HEK293 (cell line): ENCODE data around the gene PROSER3.

Experiments
- CTCF ChIA-PET: fragments of 350-600 bp; formaldehyde crosslinking; extraction: SDS; loops from one replicate; lab custom pipeline; 2021; ENCODE audit warnings: antibody characterized with exemption; lab: Yijun Ruan, JAX
- POLR2A ChIA-PET: fragments of 300-600 bp; formaldehyde crosslinking; extraction: SDS; loops from one replicate; lab custom pipeline; 2020; ENCODE audit warnings: antibody characterized with exemption, inconsistent platforms; lab: Yijun Ruan, JAX
- H3K27ac ChIP-seq: fragments of 200-500 bp; sonication (Bioruptor generic); 2 replicates; pipeline ENCODE4 v1.5.1; 2014; ENCODE audit warnings: low read depth, low read length, control low read depth, inconsistent platforms; ENCODE audit errors: extremely low read depth
- H3K36me3 ChIP-seq, 2 experiments: fragments of 200-500 bp in 1 of 2; sonication (Bioruptor generic) in 1 of 2; 1 replicate in 1 of 2; 2 replicates in 1 of 2; pipeline ENCODE4 v1.5.1; 2014 to 2017; ENCODE audit warnings: inconsistent platforms in 2 of 2, low read length in 2 of 2; ENCODE audit not compliant: control insufficient read depth in 2 of 2, insufficient read depth in 1 of 2
- H3K4me1 ChIP-seq: fragments of 200-500 bp; sonication (Bioruptor generic); 2 replicates; pipeline ENCODE4 v1.5.1; 2014; ENCODE audit warnings: mild to moderate bottlenecking, low read length, inconsistent platforms; ENCODE audit not compliant: control insufficient read depth, insufficient read depth
- H3K4me3 ChIP-seq: 2 replicates; pipeline ENCODE4 v1.5.1; 2011; ENCODE audit warnings: low read depth, mild to moderate bottlenecking, control low read depth, low read length, moderate library complexity
- H3K9me3 ChIP-seq: fragments of 200-500 bp; sonication (Bioruptor generic); 2 replicates; pipeline ENCODE4 v1.5.1; 2014; ENCODE audit warnings: low read depth, low read length, inconsistent platforms; ENCODE audit not compliant: control insufficient read depth, insufficient read depth
- GFI1B ChIP-seq: fragments of 450-650 bp; formaldehyde crosslinking; IDR thresholded peaks from 2 replicates; pipeline ENCODE4 v1.5.1; 2016; ENCODE audit warnings: missing biosample characterization, missing genetic modification characterization
- PRDM1 ChIP-seq: fragments of 450-650 bp; formaldehyde crosslinking; IDR thresholded peaks from 2 replicates; pipeline ENCODE4; 2016; ENCODE audit warnings: missing biosample characterization, missing genetic modification characterization
- SP2 ChIP-seq: fragments of 450-650 bp; formaldehyde crosslinking; IDR thresholded peaks from 2 replicates; pipeline ENCODE4 v1.5.1; 2016; ENCODE audit warnings: missing biosample characterization, missing genetic modification characterization
- WT1 ChIP-seq: fragments of 450-650 bp; formaldehyde crosslinking; IDR thresholded peaks from 2 replicates; pipeline ENCODE4 v1.5.1; 2016; ENCODE audit warnings: missing biosample characterization, missing genetic modification characterization
- ZBTB17 ChIP-seq: fragments of 450-650 bp; formaldehyde crosslinking; IDR thresholded peaks from 2 replicates; pipeline ENCODE4 v1.5.1; 2016; ENCODE audit warnings: missing biosample characterization, missing genetic modification characterization
- ZNF132 ChIP-seq: fragments of 450-650 bp; formaldehyde crosslinking; IDR thresholded peaks from 2 replicates; pipeline ENCODE4 v1.5.1; 2017; ENCODE audit warnings: missing biosample characterization, missing genetic modification characterization, borderline replicate concordance
- ZNF174 ChIP-seq: fragments of 450-650 bp; formaldehyde crosslinking; IDR thresholded peaks from 2 replicates; pipeline ENCODE4 v1.5.0; 2017; ENCODE audit warnings: missing biosample characterization, mild to moderate bottlenecking, missing genetic modification characterization
- ZNF202 ChIP-seq: fragments of 450-650 bp; formaldehyde crosslinking; IDR thresholded peaks from 2 replicates; pipeline ENCODE4 v1.5.1; 2016; ENCODE audit warnings: missing biosample characterization, missing genetic modification characterization, borderline replicate concordance
- ZNF214 ChIP-seq: fragments of 450-650 bp; formaldehyde crosslinking; IDR thresholded peaks from 2 replicates; pipeline ENCODE4 v1.5.1; 2017; ENCODE audit warnings: missing biosample characterization, mild to moderate bottlenecking, missing genetic modification characterization, borderline replicate concordance
- ZNF24 ChIP-seq: fragments of 450-650 bp; formaldehyde crosslinking; IDR thresholded peaks from 2 replicates; pipeline ENCODE4 v1.5.1; 2016; ENCODE audit warnings: missing biosample characterization, missing genetic modification characterization
- ZNF335 ChIP-seq: fragments of 450-650 bp; formaldehyde crosslinking; conservative IDR thresholded peaks from 2 replicates; pipeline ENCODE4 v1.5.1; 2016; ENCODE audit warnings: missing biosample characterization, missing genetic modification characterization
- ZNF473 ChIP-seq: fragments of 450-650 bp; formaldehyde crosslinking; IDR thresholded peaks from 2 replicates; pipeline ENCODE4 v1.5.1; 2017; ENCODE audit warnings: missing biosample characterization, missing genetic modification characterization
- ZNF521 ChIP-seq: fragments of 450-650 bp; formaldehyde crosslinking; IDR thresholded peaks from 2 replicates; pipeline ENCODE4 v1.5.1; 2017; ENCODE audit warnings: missing biosample characterization, mild to moderate bottlenecking, missing genetic modification characterization
- ZNF629 ChIP-seq: fragments of 450-650 bp; formaldehyde crosslinking; IDR thresholded peaks from 2 replicates; pipeline ENCODE4 v1.5.1; 2017; ENCODE audit warnings: missing biosample characterization, missing genetic modification characterization
- ZNF670 ChIP-seq: fragments of 450-650 bp; formaldehyde crosslinking; IDR thresholded peaks from 2 replicates; pipeline ENCODE4 v1.5.1; 2016; ENCODE audit warnings: missing biosample characterization, missing genetic modification characterization, low read depth
- ZSCAN30 ChIP-seq: fragments of 450-650 bp; IDR thresholded peaks from 2 replicates; pipeline ENCODE4 v1.5.1; 2018; ENCODE audit warnings: missing biosample characterization, mild to moderate bottlenecking, missing genetic modification characterization, moderate library complexity
- TF ChIP-seq, protein P1 (sequence below): fragments of 450-650 bp; formaldehyde crosslinking; IDR thresholded peaks from 2 replicates; pipeline ENCODE4 v1.5.1; 2016; ENCODE audit warnings: missing biosample characterization, missing genetic modification characterization
- TF ChIP-seq, protein P2 (sequence below): fragments of 450-650 bp; formaldehyde crosslinking; IDR thresholded peaks from 2 replicates; pipeline ENCODE4 v1.5.1; 2017; ENCODE audit warnings: missing biosample characterization, missing genetic modification characterization
- TF ChIP-seq, protein P3 (sequence below): fragments of 450-650 bp; formaldehyde crosslinking; IDR thresholded peaks from 2 replicates; pipeline ENCODE4 v1.5.1; 2016; ENCODE audit warnings: missing biosample characterization, missing genetic modification characterization
- TF ChIP-seq, protein P4 (sequence below): fragments of 450-650 bp; formaldehyde crosslinking; IDR thresholded peaks from 2 replicates; pipeline ENCODE4 v1.5.1; 2016; ENCODE audit warnings: missing biosample characterization, missing genetic modification characterization
- TF ChIP-seq, protein P5 (sequence below): fragments of 450-650 bp; formaldehyde crosslinking; IDR thresholded peaks from 2 replicates; pipeline ENCODE4 v1.5.1; 2016; ENCODE audit warnings: missing biosample characterization, missing genetic modification characterization

The PROSER3 gene

DNA sequence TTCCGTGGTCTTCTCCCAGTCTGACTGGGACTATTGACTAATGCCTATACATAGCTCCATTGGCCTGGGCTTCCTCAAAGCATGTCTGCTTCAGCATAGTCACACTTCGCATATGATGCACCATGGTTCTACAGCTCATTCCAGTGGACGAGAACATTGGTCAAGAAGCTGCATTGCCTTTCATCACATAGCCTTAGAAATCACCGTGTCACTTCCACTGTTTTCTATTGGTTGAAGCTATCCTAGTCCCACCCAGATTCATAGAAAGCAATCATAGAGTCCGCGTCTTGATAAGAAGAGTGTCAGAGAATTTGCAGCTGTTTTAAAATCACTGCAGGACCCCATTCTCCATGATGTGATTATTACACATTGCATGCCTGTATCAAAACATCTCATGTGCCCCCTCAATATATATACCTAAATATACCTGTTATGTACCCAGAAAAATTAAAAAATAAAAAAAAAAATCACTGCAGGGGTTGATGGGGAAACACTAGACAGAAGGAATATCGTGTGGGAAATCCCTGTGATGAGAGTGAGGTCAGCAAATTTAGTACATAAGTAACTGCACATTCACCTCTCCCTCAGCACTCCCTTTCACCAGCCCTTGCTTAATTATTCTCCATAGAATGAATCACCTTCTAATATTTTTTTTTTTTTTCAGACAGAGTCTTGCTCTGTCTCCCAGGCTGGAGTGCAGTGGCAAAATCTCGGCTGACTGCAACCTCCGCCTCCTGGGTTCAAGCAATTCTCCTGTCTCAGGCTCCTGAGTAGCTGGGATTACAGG is 15.2 kb downstream of the PROSER3 start:
- TF ChIP-seq SP2 (peak; percentile 31; the same call in 1 of the 2 replicates), PRDM1 (tag by site-specific recombination) (peak; percentile 83; the same call in 1 of the 2 replicates), GFI1B (tag by site-specific recombination) (peak; percentile 64), ZNF202 (tag by site-specific recombination) (no peak), WT1 (tag by site-specific recombination) (peak; percentile 41), ZNF670 (tag by site-specific recombination) (no peak), ZNF132 (tag by site-specific recombination) (no peak), ZNF521 (tag by site-specific recombination) (no peak), ZNF629 (peak; percentile 32), ZSCAN30 (tag by site-specific recombination) (no peak), ZNF335 (peak; percentile 33)
- TF ChIP-seq, protein P1, sequence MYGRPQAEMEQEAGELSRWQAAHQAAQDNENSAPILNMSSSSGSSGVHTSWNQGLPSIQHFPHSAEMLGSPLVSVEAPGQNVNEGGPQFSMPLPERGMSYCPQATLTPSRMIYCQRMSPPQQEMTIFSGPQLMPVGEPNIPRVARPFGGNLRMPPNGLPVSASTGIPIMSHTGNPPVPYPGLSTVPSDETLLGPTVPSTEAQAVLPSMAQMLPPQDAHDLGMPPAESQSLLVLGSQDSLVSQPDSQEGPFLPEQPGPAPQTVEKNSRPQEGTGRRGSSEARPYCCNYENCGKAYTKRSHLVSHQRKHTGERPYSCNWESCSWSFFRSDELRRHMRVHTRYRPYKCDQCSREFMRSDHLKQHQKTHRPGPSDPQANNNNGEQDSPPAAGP (tag by site-specific recombination), result peak; percentile 50; the same call in 1 of the 2 replicates
- TF ChIP-seq, protein P2, sequence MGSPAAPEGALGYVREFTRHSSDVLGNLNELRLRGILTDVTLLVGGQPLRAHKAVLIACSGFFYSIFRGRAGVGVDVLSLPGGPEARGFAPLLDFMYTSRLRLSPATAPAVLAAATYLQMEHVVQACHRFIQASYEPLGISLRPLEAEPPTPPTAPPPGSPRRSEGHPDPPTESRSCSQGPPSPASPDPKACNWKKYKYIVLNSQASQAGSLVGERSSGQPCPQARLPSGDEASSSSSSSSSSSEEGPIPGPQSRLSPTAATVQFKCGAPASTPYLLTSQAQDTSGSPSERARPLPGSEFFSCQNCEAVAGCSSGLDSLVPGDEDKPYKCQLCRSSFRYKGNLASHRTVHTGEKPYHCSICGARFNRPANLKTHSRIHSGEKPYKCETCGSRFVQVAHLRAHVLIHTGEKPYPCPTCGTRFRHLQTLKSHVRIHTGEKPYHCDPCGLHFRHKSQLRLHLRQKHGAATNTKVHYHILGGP (tag by site-specific recombination), result peak; percentile 99
- TF ChIP-seq, protein P3, sequence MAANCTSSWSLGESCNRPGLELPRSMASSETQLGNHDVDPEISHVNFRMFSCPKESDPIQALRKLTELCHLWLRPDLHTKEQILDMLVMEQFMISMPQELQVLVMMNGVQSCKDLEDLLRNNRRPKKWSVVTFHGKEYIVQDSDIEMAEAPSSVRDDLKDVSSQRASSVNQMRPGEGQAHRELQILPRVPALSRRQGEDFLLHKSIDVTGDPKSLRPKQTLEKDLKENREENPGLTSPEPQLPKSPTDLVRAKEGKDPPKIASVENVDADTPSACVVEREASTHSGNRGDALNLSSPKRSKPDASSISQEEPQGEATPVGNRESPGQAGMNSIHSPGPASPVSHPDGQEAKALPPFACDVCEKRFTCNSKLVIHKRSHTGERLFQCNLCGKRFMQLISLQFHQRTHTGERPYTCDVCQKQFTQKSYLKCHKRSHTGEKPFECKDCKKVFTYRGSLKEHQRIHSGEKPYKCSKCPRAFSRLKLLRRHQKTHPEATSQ (tag by site-specific recombination), result no peak
- TF ChIP-seq, all 188 proteins: peak for 8
- Histone ChIP-seq H3K4me3 (no peak overlapping the region), H3K27ac (no peak overlapping the region), H3K36me3 (peaks cover 16 to 30% of the 10 kb centered on the region in 2 experiments), H3K4me1 (peaks cover 24% of the 10 kb centered on the region), H3K9me3 (no peaks in the 10 kb centered on the region)
- POLR2A ChIA-PET, result interaction anchor here (0.6 to 3.8 kb wide), 16 partner anchors 9 to 241 kb away, joined by 3 to 39 read pairs (median 5); partner anchors contain the start of genes ALKBH6, HSPB6, IGFLR1 and LIN37
- CTCF ChIA-PET, result interaction anchor here (0.5 to 1.8 kb wide), 7 partner anchors 21 to 220 kb away, joined by 3 to 5 read pairs (median 3); no protein-coding TSS in a partner anchor

DNA sequence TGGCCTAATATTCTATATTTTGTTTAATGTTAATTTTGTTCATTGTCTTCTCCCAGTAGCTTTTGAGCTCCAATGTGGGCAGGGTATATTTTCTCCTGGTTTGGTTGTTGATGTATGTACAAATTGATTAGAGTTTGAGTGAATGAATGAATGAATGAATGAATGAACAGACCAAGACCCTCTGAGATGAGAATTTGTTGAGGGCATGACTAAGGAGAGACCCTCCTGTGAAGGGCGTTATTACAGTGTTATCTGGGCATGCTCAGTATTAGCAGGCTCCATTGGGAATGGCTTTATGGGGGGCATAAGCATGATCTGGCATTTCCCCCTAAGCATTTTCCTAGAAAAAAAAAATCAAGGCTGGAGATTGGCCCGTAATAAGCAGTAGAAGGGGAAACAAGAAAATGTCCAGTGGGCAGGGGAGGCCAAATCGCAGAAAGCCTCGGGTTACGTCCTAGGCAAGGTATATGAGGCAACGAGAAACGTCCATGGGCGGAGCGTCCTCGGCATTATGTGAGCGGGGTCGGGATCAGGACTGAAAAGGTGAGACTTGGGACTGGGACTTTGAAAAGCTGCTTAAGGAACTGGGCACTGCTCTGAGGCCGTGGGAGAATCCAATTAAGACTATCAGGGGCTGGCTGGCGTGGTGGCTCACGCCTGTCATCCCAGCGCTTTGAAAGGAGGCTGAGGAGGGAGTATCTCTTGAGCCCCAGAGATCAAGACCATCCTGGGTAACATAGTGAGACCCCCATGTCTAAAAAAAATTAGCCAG is 16.5 kb downstream of the PROSER3 start:
- H3K36me3 ChIP-seq, result peaks cover 14 to 26% of the 10 kb centered on the region in 2 experiments
- ChIA-PET CTCF (interaction anchor here (0.7 to 1.8 kb wide), 5 partner anchors 9 to 294 kb away, joined by 3 to 5 read pairs (median 3); partner anchors contain the start of genes PSENEN and U2AF1L4), POLR2A (interaction anchor here (0.5 to 3.8 kb wide), 10 partner anchors 9 to 512 kb away, joined by 3 to 39 read pairs (median 7); partner anchors contain the start of genes IGFLR1, LIN37, PSENEN and U2AF1L4)
- H3K9me3 ChIP-seq, result no peaks in the 10 kb centered on the region
- no peak overlapping the region for H3K27ac ChIP-seq
- H3K4me3 ChIP-seq, result peak overlapping the region; percentile 21
- peaks cover 24% of the 10 kb centered on the region for H3K4me1 ChIP-seq
- TF ChIP-seq, protein P4, sequence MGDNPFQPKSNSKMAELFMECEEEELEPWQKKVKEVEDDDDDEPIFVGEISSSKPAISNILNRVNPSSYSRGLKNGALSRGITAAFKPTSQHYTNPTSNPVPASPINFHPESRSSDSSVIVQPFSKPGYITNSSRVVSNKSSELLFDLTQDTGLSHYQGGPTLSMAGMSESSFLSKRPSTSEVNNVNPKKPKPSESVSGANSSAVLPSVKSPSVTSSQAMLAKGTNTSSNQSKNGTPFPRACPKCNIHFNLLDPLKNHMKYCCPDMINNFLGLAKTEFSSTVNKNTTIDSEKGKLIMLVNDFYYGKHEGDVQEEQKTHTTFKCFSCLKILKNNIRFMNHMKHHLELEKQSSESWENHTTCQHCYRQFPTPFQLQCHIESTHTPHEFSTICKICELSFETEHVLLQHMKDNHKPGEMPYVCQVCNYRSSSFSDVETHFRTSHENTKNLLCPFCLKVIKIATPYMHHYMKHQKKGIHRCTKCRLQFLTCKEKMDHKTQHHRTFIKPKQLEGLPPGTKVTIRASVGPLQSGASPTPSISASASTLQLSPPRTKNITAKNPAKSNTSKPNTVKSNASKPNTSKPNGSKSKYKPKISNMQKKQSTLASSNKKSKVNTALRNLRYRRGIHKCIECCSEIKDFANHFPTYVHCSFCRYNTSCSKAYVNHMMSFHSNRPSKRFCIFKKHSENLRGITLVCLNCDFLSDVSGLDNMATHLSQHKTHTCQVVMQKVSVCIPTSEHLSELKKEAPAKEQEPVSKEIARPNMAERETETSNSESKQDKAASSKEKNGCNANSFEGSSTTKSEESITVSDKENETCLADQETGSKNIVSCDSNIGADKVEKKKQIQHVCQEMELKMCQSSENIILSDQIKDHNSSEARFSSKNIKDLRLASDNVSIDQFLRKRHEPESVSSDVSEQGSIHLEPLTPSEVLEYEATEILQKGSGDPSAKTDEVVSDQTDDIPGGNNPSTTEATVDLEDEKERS (tag by site-specific recombination), result no peak
- TF ChIP-seq, protein P1 (tag by site-specific recombination), result 0 out of 2 replicates have a peak, but pooled peaks have one; percentile 1
- no peak for TF ChIP-seq ZNF473
- no peak for TF ChIP-seq ZNF174 (tag by site-specific recombination)
- TF ChIP-seq, protein P5, sequence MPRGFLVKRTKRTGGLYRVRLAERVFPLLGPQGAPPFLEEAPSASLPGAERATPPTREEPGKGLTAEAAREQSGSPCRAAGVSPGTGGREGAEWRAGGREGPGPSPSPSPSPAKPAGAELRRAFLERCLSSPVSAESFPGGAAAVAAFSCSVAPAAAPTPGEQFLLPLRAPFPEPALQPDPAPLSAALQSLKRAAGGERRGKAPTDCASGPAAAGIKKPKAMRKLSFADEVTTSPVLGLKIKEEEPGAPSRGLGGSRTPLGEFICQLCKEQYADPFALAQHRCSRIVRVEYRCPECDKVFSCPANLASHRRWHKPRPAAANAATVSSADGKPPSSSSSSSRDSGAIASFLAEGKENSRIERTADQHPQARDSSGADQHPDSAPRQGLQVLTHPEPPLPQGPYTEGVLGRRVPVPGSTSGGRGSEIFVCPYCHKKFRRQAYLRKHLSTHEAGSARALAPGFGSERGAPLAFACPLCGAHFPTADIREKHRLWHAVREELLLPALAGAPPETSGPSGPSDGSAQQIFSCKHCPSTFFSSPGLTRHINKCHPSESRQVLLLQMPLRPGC (tag by site-specific recombination), result 0 out of 2 replicates have a peak, but pooled peaks have one; percentile 13
- peak; percentile 99 for TF ChIP-seq ZNF24 (tag by site-specific recombination)
- TF ChIP-seq ZBTB17 (tag by site-specific recombination), result peak; percentile 65
- no peak for TF ChIP-seq ZNF214 (tag by site-specific recombination)
